Measurements from ENCODE around the gene KDM1B.

The KDM1B gene

GRCh38 chr6:18235524-18235923, 80.3 kb downstream of the KDM1B start:
- Mint-ChIP-seq H3K4me1 (peaks cover 3% of the 10 kb centered on the region), H3K27me3 (ENCODE audit: low read depth) (no peaks in the 10 kb centered on the region), H3K36me3 (ENCODE audit: low read depth) (peaks cover 90% of the 10 kb centered on the region), H3K27ac (no peak overlapping the region), H3K4me3 (no peak overlapping the region), H3K9me3 (peaks cover 40% of the 10 kb centered on the region)
- TF ChIP-seq CTCF (IDR thresholded peaks at IDR 0.05; ENCODE audit: unreplicated experiment in 3 of 3): no peak

- no peak for TF ChIP-seq CTCF (IDR thresholded peaks at IDR 0.05; ENCODE audit: unreplicated experiment in 3 of 3)
- Mint-ChIP-seq H3K4me1 (peaks cover 10% of the 10 kb centered on the region), H3K27me3 (ENCODE audit: low read depth) (no peaks in the 10 kb centered on the region), H3K27ac (no peak overlapping the region), H3K4me3 (no peak overlapping the region), H3K36me3 (ENCODE audit: low read depth) (peaks cover 85% of the 10 kb centered on the region), H3K9me3 (peaks cover 23% of the 10 kb centered on the region)
Observed at GRCh38 chr6:18237167-18237566, 81.9 kb downstream of the KDM1B start.

GRCh38 chr6:18240230-18240629, 85.0 kb downstream of the KDM1B start:
- no peak for TF ChIP-seq CTCF (IDR thresholded peaks at IDR 0.05; ENCODE audit: unreplicated experiment in 3 of 3)
- H3K9me3 Mint-ChIP-seq: peaks cover under 1% of the 10 kb centered on the region
- H3K4me3 Mint-ChIP-seq: no peak overlapping the region
- H3K27ac Mint-ChIP-seq: peak overlapping the region in 2 of 3 experiments; percentile 31 to 73
- no peaks in the 10 kb centered on the region for H3K27me3 Mint-ChIP-seq (ENCODE audit: low read depth)
- peaks cover 10% of the 10 kb centered on the region for H3K4me1 Mint-ChIP-seq
- peaks cover 85% of the 10 kb centered on the region for H3K36me3 Mint-ChIP-seq (ENCODE audit: low read depth)

GRCh38 chr6:18241208-18242038, 86.2 kb downstream of the KDM1B start:
- Mint-ChIP-seq H3K27me3 (ENCODE audit: low read depth) (no peaks in the 10 kb centered on the region), H3K4me3 (no peak overlapping the region), H3K27ac (peak overlapping the region in 2 of 3 experiments; percentile 28 to 79), H3K9me3 (no peaks in the 10 kb centered on the region), H3K36me3 (ENCODE audit: low read depth) (peaks cover 85% of the 10 kb centered on the region), H3K4me1 (peaks cover 10% of the 10 kb centered on the region)
- TF ChIP-seq CTCF (IDR thresholded peaks at IDR 0.05; ENCODE audit: unreplicated experiment in 3 of 3): no peak

GRCh38 chr6:18242062-18242851, 87.0 kb downstream of the KDM1B start:
- Mint-ChIP-seq H3K36me3 (ENCODE audit: low read depth) (peaks cover 85% of the 10 kb centered on the region), H3K27me3 (ENCODE audit: low read depth) (no peaks in the 10 kb centered on the region), H3K27ac (no peak overlapping the region), H3K9me3 (no peaks in the 10 kb centered on the region), H3K4me1 (peaks cover 10% of the 10 kb centered on the region), H3K4me3 (no peak overlapping the region)
- TF ChIP-seq CTCF (IDR thresholded peaks at IDR 0.05; ENCODE audit: unreplicated experiment in 3 of 3): no peak
